HepG2 (cell line): ENCODE measurements around the gene TNFRSF25. TPM values are rescaled to one million over a fixed set of nuclear protein-coding genes. Genes with fewer than 3 reads are reported as not detected.

Experiments
- AHR ChIP-seq: IDR thresholded peaks from 2 replicates; pipeline ENCODE4 v1.6.1; 2018; ENCODE audit warnings: missing genetic modification reagents, missing compliant biosample characterization
- CEBPB ChIP-seq: IDR thresholded peaks from 2 replicates; pipeline ENCODE4 v1.6.1; 2011; ENCODE audit warnings: low read depth, low read length, improper control_type of control experiment, borderline replicate concordance
- ERF ChIP-seq: IDR thresholded peaks from 2 replicates; pipeline ENCODE4 v1.6.1; 2018; ENCODE audit warnings: missing biosample characterization, missing genetic modification reagents
- FOSL2 ChIP-seq: sonication (generic); formaldehyde crosslinking; IDR thresholded peaks from 2 replicates; pipeline ENCODE4 v1.4.0; 2020; ENCODE audit warnings: missing genetic modification reagents
- JDP2 ChIP-seq: sonication (generic); formaldehyde crosslinking; IDR thresholded peaks from 2 replicates; pipeline ENCODE4 v1.8.1; 2022; ENCODE audit warnings: missing genetic modification reagents, borderline replicate concordance
- MIER3 ChIP-seq: IDR thresholded peaks from 2 replicates; pipeline ENCODE4 v1.6.1; 2016; ENCODE audit warnings: missing compliant biosample characterization, borderline replicate concordance
- MXD4 ChIP-seq: IDR thresholded peaks from 2 replicates; pipeline ENCODE4 v1.6.1; 2016; ENCODE audit warnings: mild to moderate bottlenecking, missing biosample characterization, missing genetic modification reagents
- MYC ChIP-seq: sonication (generic); formaldehyde crosslinking; IDR thresholded peaks from 2 replicates; pipeline ENCODE4 v1.9.0; 2021; ENCODE audit warnings: missing genetic modification reagents, borderline replicate concordance
- NFE2L2 ChIP-seq: fragments of 150-350 bp; IDR thresholded peaks from 2 replicates; pipeline ENCODE4 v1.6.1; 2014; ENCODE audit warnings: low read length
- NR1H2 ChIP-seq: sonication (generic); formaldehyde crosslinking; IDR thresholded peaks from 2 replicates; pipeline ENCODE4 v1.8.1; 2022; ENCODE audit warnings: low read depth, missing genetic modification reagents, borderline replicate concordance
- PATZ1 ChIP-seq: sonication (generic); formaldehyde crosslinking; IDR thresholded peaks from 2 replicates; pipeline ENCODE4 v1.4.0; 2020; ENCODE audit warnings: missing genetic modification reagents
- RAD51 ChIP-seq: fragments of 450-650 bp; IDR thresholded peaks from 2 replicates; pipeline ENCODE4 v1.6.1; 2016; ENCODE audit warnings: borderline replicate concordance
- SIX4 ChIP-seq: sonication (generic); formaldehyde crosslinking; IDR thresholded peaks from 2 replicates; pipeline ENCODE4 v1.4.0; 2020; ENCODE audit warnings: missing genetic modification reagents
- SOX13 ChIP-seq, 3 experiments: fragments of 450-650 bp in 1 of 3; sonication (generic) in 1 of 3; formaldehyde crosslinking in 1 of 3; IDR thresholded peaks in 2 of 3; conservative IDR thresholded peaks in 1 of 3; 2 replicates each; pipeline versions ENCODE4 v1.5.0 to v1.6.1; 2016 to 2020; ENCODE audit warnings: antibody characterized with exemption in 1 of 3, mild to moderate bottlenecking in 1 of 3, missing compliant biosample characterization in 1 of 3, missing genetic modification reagents in 1 of 3, moderate library complexity in 1 of 3
- SP1 ChIP-seq, 2 experiments: fragments of 450-650 bp in 1 of 2; sonication (generic) in 1 of 2; formaldehyde crosslinking in 1 of 2; IDR thresholded peaks; 2 replicates each; pipeline versions ENCODE4 v1.4.0 to v1.6.1; 2016 to 2020; ENCODE audit warnings: missing genetic modification reagents in 1 of 2
- TAF15 ChIP-seq: fragments of 200-400 bp; formaldehyde crosslinking; IDR thresholded peaks from one replicate; pipeline ENCODE4 v1.6.1; 2018; ENCODE audit warnings: mild to moderate bottlenecking, low read depth, low read length; ENCODE audit not compliant: poor library complexity, severe bottlenecking
- TARDBP ChIP-seq: sonication (generic); formaldehyde crosslinking; IDR thresholded peaks from 2 replicates; pipeline ENCODE4 v1.8.0; 2022; ENCODE audit warnings: mild to moderate bottlenecking, missing genetic modification reagents
- ZC3H4 ChIP-seq: sonication (generic); formaldehyde crosslinking; IDR thresholded peaks from 2 replicates; pipeline ENCODE4 v1.4.0; 2020; ENCODE audit warnings: missing genetic modification reagents, borderline replicate concordance
- ZNF350 ChIP-seq: sonication (generic); formaldehyde crosslinking; IDR thresholded peaks from 2 replicates; pipeline ENCODE4 v1.4.0; 2020; ENCODE audit warnings: mild to moderate bottlenecking, low read depth, missing genetic modification reagents, borderline replicate concordance
- ZNF430 ChIP-seq: sonication (generic); formaldehyde crosslinking; IDR thresholded peaks from 2 replicates; pipeline ENCODE4 v1.9.0; 2021; ENCODE audit warnings: mild to moderate bottlenecking, missing genetic modification reagents
- ZNF562 ChIP-seq: sonication (generic); formaldehyde crosslinking; IDR thresholded peaks from 2 replicates; pipeline ENCODE4 v1.8.0; 2022; ENCODE audit warnings: missing genetic modification reagents, borderline replicate concordance
- polyA plus RNA-seq, 8 experiments: library from polyadenylated mRNA; depleted of rRNA in 3 of 8; stranded (reverse) in 7 of 8; unstranded in 1 of 8; fragments of >200 nt; fragmentation: Illumina TruSeq in 4 of 8; extraction: Trizol in 4 of 8; gene quantifications; 2 replicates each; pipeline versions ENCODE4 v1.2.1 to v1.2.3, GENCODE V29; 2011 to 2016; ENCODE audit warnings: low read depth in 4 of 8, missing spikeins in 1 of 8, mixed read lengths in 1 of 8; ENCODE audit not compliant: insufficient read depth in 1 of 8
- total RNA-seq, 5 experiments: library from RNA; depleted of rRNA; stranded (reverse); fragments of >200 nt; fragmentation: Illumina TruSeq; extraction: Trizol; gene quantifications; 2 replicates each; pipeline ENCODE4 v1.2.3, GENCODE V29; 2016; ENCODE audit warnings: low read depth in 1 of 5
- TF ChIP-seq, protein P1 (sequence below): IDR thresholded peaks from 2 replicates; pipeline ENCODE4 v1.6.1; 2012; ENCODE audit warnings: low read length, improper control_type of control experiment
- TF ChIP-seq, protein P2 (sequence below): sonication (generic); formaldehyde crosslinking; IDR thresholded peaks from 2 replicates; pipeline ENCODE4 v1.4.0; 2020; ENCODE audit warnings: mild to moderate bottlenecking, missing genetic modification reagents

The TNFRSF25 gene
- total and polyA plus RNA-seq, 2 of the 13 experiments (the other 11 are each of a cell fraction or from before 2014, with no cell fraction given), result 1.4 to 1.5 TPM

GRCh38 chr1:6486433-6487011 lies 20.5 kb upstream of the TNFRSF25 start (continued):
- TF ChIP-seq, protein P1, sequence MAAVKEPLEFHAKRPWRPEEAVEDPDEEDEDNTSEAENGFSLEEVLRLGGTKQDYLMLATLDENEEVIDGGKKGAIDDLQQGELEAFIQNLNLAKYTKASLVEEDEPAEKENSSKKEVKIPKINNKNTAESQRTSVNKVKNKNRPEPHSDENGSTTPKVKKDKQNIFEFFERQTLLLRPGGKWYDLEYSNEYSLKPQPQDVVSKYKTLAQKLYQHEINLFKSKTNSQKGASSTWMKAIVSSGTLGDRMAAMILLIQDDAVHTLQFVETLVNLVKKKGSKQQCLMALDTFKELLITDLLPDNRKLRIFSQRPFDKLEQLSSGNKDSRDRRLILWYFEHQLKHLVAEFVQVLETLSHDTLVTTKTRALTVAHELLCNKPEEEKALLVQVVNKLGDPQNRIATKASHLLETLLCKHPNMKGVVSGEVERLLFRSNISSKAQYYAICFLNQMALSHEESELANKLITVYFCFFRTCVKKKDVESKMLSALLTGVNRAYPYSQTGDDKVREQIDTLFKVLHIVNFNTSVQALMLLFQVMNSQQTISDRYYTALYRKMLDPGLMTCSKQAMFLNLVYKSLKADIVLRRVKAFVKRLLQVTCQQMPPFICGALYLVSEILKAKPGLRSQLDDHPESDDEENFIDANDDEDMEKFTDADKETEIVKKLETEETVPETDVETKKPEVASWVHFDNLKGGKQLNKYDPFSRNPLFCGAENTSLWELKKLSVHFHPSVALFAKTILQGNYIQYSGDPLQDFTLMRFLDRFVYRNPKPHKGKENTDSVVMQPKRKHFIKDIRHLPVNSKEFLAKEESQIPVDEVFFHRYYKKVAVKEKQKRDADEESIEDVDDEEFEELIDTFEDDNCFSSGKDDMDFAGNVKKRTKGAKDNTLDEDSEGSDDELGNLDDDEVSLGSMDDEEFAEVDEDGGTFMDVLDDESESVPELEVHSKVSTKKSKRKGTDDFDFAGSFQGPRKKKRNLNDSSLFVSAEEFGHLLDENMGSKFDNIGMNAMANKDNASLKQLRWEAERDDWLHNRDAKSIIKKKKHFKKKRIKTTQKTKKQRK, result no peak
- no peak for TF ChIP-seq ZNF350 (CRISPR knock-in tag)
- TF ChIP-seq SIX4 (CRISPR knock-in tag), result no peak
- 0 out of 2 replicates have a peak, but pooled peaks have one; percentile 7 for TF ChIP-seq FOSL2 (CRISPR knock-in tag)
- TF ChIP-seq TAF15, result no peak
- no peak for TF ChIP-seq ZNF562 (CRISPR knock-in tag)
- TF ChIP-seq TARDBP (CRISPR knock-in tag), result 0 out of 2 replicates have a peak, but pooled peaks have one; percentile 38
- TF ChIP-seq RAD51, result no peak
- TF ChIP-seq NR1H2, result no peak
- peak; percentile 59 for TF ChIP-seq MYC (CRISPR knock-in tag)
- TF ChIP-seq SP1 (IDR thresholded peaks at IDR 0.05), result no peak
- TF ChIP-seq SP1 (CRISPR knock-in tag; IDR thresholded peaks at IDR 0.05), result peak; percentile 28; the same call in 1 of the 2 replicates
- no peak for TF ChIP-seq MXD4 (CRISPR knock-in tag)
- 0 out of 2 replicates have a peak, but pooled peaks have one; percentile 28 for TF ChIP-seq MIER3
- no peak for TF ChIP-seq JDP2 (CRISPR knock-in tag)
- TF ChIP-seq ERF (CRISPR knock-in tag), result 0 out of 2 replicates have a peak, but pooled peaks have one; percentile 57
- no peak for TF ChIP-seq SOX13 (IDR thresholded peaks at IDR 0.05)
- TF ChIP-seq SOX13 (CRISPR knock-in tag; conservative IDR thresholded peaks at IDR 0.05 in 1 of 2, IDR thresholded peaks at IDR 0.05 in 1 of 2), result no peak
- TF ChIP-seq, protein P2, sequence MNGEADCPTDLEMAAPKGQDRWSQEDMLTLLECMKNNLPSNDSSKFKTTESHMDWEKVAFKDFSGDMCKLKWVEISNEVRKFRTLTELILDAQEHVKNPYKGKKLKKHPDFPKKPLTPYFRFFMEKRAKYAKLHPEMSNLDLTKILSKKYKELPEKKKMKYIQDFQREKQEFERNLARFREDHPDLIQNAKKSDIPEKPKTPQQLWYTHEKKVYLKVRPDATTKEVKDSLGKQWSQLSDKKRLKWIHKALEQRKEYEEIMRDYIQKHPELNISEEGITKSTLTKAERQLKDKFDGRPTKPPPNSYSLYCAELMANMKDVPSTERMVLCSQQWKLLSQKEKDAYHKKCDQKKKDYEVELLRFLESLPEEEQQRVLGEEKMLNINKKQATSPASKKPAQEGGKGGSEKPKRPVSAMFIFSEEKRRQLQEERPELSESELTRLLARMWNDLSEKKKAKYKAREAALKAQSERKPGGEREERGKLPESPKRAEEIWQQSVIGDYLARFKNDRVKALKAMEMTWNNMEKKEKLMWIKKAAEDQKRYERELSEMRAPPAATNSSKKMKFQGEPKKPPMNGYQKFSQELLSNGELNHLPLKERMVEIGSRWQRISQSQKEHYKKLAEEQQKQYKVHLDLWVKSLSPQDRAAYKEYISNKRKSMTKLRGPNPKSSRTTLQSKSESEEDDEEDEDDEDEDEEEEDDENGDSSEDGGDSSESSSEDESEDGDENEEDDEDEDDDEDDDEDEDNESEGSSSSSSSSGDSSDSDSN (CRISPR knock-in tag), result peak; percentile 41; the same call in 1 of the 2 replicates
- TF ChIP-seq CEBPB, result no peak
- TF ChIP-seq ZC3H4, result no peak
- TF ChIP-seq NFE2L2, result no peak
- TF ChIP-seq PATZ1 (CRISPR knock-in tag), result peak; percentile 35; the same call in 1 of the 2 replicates
- TF ChIP-seq ZNF430 (CRISPR knock-in tag), result no peak
- no peak for TF ChIP-seq AHR (CRISPR knock-in tag)
